ENCODE data around the gene AURKAIP1. TPM values are rescaled to one million over a fixed set of nuclear protein-coding genes. Genes with fewer than 3 reads are reported as not detected.

AURKAIP1 gene
- total and polyA plus RNA-seq, 2 of the 13 experiments (the other 11 are each of a cell fraction or from before 2014, with no cell fraction given): 69.5 to 175 TPM

DNA sequence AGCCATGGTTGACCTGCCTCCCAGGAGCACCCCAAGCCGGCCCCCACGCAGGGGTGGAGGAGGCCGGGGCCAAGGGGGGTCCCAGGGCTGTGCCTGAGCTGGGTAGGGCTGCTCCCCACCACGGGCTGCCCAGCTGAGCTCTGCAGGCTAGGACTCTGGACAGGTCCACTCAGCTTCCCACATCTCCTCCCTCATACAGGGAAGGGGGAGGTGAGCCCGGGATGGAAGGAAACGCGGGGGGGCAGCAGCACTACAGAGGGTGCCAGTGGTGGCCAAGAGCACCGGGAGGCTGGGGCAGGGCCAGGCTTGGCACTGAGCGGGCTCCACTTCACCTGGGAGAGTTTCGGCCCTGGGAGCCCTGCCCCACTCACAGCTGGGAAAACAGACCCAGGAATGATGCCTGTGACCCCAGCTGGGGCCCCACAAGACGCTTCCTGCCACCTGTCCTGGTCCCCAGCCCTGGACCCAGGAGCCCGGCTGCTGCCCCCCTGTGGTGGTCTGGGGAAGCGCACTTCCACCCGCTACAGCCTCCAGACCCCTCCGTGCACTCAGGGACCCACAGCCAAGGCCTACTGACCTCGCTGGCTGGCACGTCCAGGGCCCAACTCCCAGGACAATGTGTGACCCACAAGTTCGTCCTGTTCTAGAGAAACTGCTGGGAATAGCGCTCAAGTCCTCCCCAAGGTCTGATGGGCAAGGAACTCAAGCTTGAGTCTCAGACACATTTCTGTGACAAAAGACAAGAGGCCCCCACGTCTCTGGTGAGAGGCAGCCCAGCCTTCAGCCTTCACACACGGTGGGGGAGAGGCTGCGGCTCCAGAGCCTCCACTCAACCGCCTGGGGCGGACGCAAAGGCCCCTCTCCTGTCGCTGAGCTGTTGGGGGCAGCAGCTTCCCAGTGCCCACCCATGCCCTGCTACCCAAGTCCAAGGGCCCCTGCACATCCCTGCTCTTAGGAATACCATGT is 3.0 kb downstream of the AURKAIP1 start (continued):
- TF ChIP-seq AFF4 (CRISPR knock-in tag; IDR thresholded peaks at IDR 0.05) (no peak), ATF1 (CRISPR knock-in tag; IDR thresholded peaks at IDR 0.05) (no peak), HOXA9 (CRISPR knock-in tag; IDR thresholded peaks at IDR 0.05; ENCODE audit: borderline replicate concordance) (no peak), ZNF652 (CRISPR knock-in tag; IDR thresholded peaks at IDR 0.05; ENCODE audit: borderline replicate concordance, low read depth) (no peak), JUND (CRISPR knock-in tag; IDR thresholded peaks at IDR 0.05) (no peak), POLR2G (IDR thresholded peaks at IDR 0.05; ENCODE audit: low read depth, low read length) (no peak), PHF20 (CRISPR knock-in tag; IDR thresholded peaks at IDR 0.05) (no peak), XRCC5 (optimal IDR thresholded peaks at IDR 0.05; ENCODE audit: low read length) (peak; percentile 80), HINFP (CRISPR knock-in tag; IDR thresholded peaks at IDR 0.05; ENCODE audit: low read depth) (no peak), ZNF280D (CRISPR knock-in tag; IDR thresholded peaks at IDR 0.05) (0 out of 2 replicates have a peak, but pooled peaks have one; percentile 32), ZNF670 (CRISPR knock-in tag; IDR thresholded peaks at IDR 0.05; ENCODE audit: borderline replicate concordance) (no peak), NFIC (IDR thresholded peaks at IDR 0.05; ENCODE audit: low read length) (no peak), FOXA3 (CRISPR knock-in tag; IDR thresholded peaks at IDR 0.05) (no peak), CEBPB (IDR thresholded peaks at IDR 0.05; ENCODE audit: borderline replicate concordance, low read depth, low read length) (no peak), RXRB (CRISPR knock-in tag; IDR thresholded peaks at IDR 0.05; ENCODE audit: borderline replicate concordance) (0 out of 2 replicates have a peak, but pooled peaks have one; percentile 26)
- TF ChIP-seq, protein P1, sequence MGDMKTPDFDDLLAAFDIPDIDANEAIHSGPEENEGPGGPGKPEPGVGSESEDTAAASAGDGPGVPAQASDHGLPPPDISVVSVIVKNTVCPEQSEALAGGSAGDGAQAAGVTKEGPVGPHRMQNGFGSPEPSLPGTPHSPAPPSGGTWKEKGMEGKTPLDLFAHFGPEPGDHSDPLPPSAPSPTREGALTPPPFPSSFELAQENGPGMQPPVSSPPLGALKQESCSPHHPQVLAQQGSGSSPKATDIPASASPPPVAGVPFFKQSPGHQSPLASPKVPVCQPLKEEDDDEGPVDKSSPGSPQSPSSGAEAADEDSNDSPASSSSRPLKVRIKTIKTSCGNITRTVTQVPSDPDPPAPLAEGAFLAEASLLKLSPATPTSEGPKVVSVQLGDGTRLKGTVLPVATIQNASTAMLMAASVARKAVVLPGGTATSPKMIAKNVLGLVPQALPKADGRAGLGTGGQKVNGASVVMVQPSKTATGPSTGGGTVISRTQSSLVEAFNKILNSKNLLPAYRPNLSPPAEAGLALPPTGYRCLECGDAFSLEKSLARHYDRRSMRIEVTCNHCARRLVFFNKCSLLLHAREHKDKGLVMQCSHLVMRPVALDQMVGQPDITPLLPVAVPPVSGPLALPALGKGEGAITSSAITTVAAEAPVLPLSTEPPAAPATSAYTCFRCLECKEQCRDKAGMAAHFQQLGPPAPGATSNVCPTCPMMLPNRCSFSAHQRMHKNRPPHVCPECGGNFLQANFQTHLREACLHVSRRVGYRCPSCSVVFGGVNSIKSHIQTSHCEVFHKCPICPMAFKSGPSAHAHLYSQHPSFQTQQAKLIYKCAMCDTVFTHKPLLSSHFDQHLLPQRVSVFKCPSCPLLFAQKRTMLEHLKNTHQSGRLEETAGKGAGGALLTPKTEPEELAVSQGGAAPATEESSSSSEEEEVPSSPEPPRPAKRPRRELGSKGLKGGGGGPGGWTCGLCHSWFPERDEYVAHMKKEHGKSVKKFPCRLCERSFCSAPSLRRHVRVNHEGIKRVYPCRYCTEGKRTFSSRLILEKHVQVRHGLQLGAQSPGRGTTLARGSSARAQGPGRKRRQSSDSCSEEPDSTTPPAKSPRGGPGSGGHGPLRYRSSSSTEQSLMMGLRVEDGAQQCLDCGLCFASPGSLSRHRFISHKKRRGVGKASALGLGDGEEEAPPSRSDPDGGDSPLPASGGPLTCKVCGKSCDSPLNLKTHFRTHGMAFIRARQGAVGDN (CRISPR knock-in tag; IDR thresholded peaks at IDR 0.05): peak; percentile 65
